Sigmoid colon (tissue), 4 donors: ENCODE results near the gene ADD3.

ENCODE experiments used
- CTCF ChIP-seq, 4 experiments: fragments of 450-650 bp in 3 of 4; fragments of 200-600 bp in 1 of 4; IDR thresholded peaks; one replicate each; pipeline ENCODE4 v1.5.1; 2016 to 2019; ENCODE audit warnings: antibody characterized with exemption in 4 of 4, mild to moderate bottlenecking in 3 of 4, moderate library complexity in 2 of 4
- EP300 ChIP-seq, 4 donors: sonication (generic); formaldehyde crosslinking; IDR thresholded peaks; one replicate each; pipeline ENCODE4 v1.6.1; 2017; ENCODE audit warnings: antibody characterized with exemption in 4 of 4
- POLR2A ChIP-seq, 2 donors: fragments of 450-650 bp; IDR thresholded peaks; one replicate each; pipeline ENCODE4 v1.6.1; 2016; ENCODE audit warnings: antibody characterized with exemption in 2 of 2, mild to moderate bottlenecking in 2 of 2, moderate library complexity in 2 of 2
- POLR2AphosphoS5 ChIP-seq, 4 donors: sonication (generic); formaldehyde crosslinking; IDR thresholded peaks; one replicate each; pipeline ENCODE4 v1.6.1; 2017; ENCODE audit warnings: antibody characterized with exemption in 4 of 4

GRCh38 chr10:110181451-110181850 lies 173.7 kb downstream of the ADD3 start:
- TF ChIP-seq POLR2AphosphoS5 (IDR thresholded peaks at IDR 0.05) (no peak), CTCF (IDR thresholded peaks at IDR 0.05) (no peak), POLR2A (IDR thresholded peaks at IDR 0.05) (no peak), EP300 (IDR thresholded peaks at IDR 0.05) (no peak)
